Transverse colon (tissue), 4 donors: Measurements from ENCODE around the gene TMC3.

ENCODE experiments used
- CTCF ChIP-seq, 5 experiments: fragments of 200-600 bp in 3 of 5; fragments of 450-650 bp in 2 of 5; sonication (generic) in 3 of 5; IDR thresholded peaks; 1 replicate in 2 of 5; 2 replicates in 3 of 5; pipeline ENCODE4 v1.5.1; 2016 to 2017; ENCODE audit warnings: antibody characterized with exemption in 5 of 5, inconsistent platforms in 3 of 5, mild to moderate bottlenecking in 2 of 5, moderate library complexity in 1 of 5
- EP300 ChIP-seq: sonication (generic); formaldehyde crosslinking; IDR thresholded peaks from one replicate; pipeline ENCODE4 v1.6.1; 2017; ENCODE audit warnings: antibody characterized with exemption, low read depth
- POLR2A ChIP-seq: fragments of 450-650 bp; IDR thresholded peaks from one replicate; pipeline ENCODE4 v1.6.1; 2016; ENCODE audit warnings: antibody characterized with exemption, mild to moderate bottlenecking, moderate library complexity
- POLR2AphosphoS5 ChIP-seq, 3 donors: sonication (generic); formaldehyde crosslinking; IDR thresholded peaks; one replicate each; pipeline ENCODE4 v1.6.1; 2016; ENCODE audit warnings: antibody characterized with exemption in 3 of 3

DNA sequence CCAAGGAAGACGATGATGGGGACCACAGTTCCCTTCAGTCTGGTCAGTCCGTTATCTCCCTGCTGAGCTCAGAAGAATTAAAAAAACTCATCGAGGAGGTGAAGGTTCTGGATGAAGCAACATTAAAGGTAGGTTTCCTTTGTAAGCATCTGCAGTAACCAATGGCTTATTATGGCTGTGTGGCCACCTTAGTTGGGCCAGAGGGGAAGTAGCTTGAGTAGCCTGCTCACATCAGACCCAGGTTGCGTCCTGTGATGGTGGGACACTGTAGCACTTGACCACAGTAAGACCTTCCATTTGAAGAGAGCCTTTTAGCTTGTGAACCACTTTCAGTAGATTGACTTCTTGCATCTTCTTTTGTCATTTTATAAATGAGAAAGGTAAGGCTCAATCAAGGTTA is 72.6 kb downstream of the TMC3 start:
- TF ChIP-seq CTCF (IDR thresholded peaks at IDR 0.05) = no peak
- TF ChIP-seq POLR2AphosphoS5 (IDR thresholded peaks at IDR 0.05) = no peak
- no peak for TF ChIP-seq POLR2A
- no peak for TF ChIP-seq EP300
